Endodermal cell (in vitro differentiated cells): ENCODE results near the gene DPYSL4. TPM values are rescaled to one million over a fixed set of nuclear protein-coding genes. Genes with fewer than 3 reads are reported as not detected.

ENCODE experiments used
- DNase-seq: peaks from one replicate; pipeline ENCODE4 v3.0.0-alpha.2; 2017
- H3K27ac ChIP-seq: 2 replicates; pipeline ENCODE4 v1.5.1; 2013; ENCODE audit warnings: mild to moderate bottlenecking, low read depth, low read length, moderate library complexity
- H3K27me3 ChIP-seq: 2 replicates; pipeline ENCODE4 v1.6.1; 2013; ENCODE audit warnings: mild to moderate bottlenecking, low read length, moderate library complexity; ENCODE audit not compliant: insufficient read depth, control insufficient read depth, poor library complexity, severe bottlenecking
- H3K36me3 ChIP-seq: 2 replicates; pipeline ENCODE4 v1.7.0; 2013; ENCODE audit warnings: mild to moderate bottlenecking, low read length, moderate library complexity; ENCODE audit not compliant: control insufficient read depth, insufficient read depth
- H3K4me1 ChIP-seq: one replicate; pipeline ENCODE4 v1.7.0; 2013; ENCODE audit warnings: low read length; ENCODE audit not compliant: control insufficient read depth, insufficient read depth
- H3K4me3 ChIP-seq: 2 replicates; pipeline ENCODE4 v1.5.1; 2013; ENCODE audit warnings: mild to moderate bottlenecking, low read length, moderate library complexity
- H3K9ac ChIP-seq: 2 replicates; pipeline ENCODE4 v1.6.1; 2013; ENCODE audit warnings: mild to moderate bottlenecking, low read length, moderate library complexity; ENCODE audit not compliant: poor library complexity, severe bottlenecking; ENCODE audit errors: extremely low read depth
- H3K9me3 ChIP-seq: 2 replicates; pipeline ENCODE4 v1.6.1; 2013; ENCODE audit warnings: mild to moderate bottlenecking, low read length, moderate library complexity; ENCODE audit not compliant: control insufficient read depth
- H3K27ac Mint-ChIP-seq: 2 replicates; pipeline ENCODE4 v1.8.0; 2020; ENCODE audit warnings: mixed read lengths
- H3K27me3 Mint-ChIP-seq: 2 replicates; pipeline ENCODE4 v1.8.0; 2021; ENCODE audit warnings: mild to moderate bottlenecking, mixed read lengths; ENCODE audit not compliant: insufficient read depth
- H3K36me3 Mint-ChIP-seq: 2 replicates; pipeline ENCODE4 v1.8.0; 2020; ENCODE audit warnings: low read depth, mixed read lengths
- H3K4me1 Mint-ChIP-seq: 2 replicates; pipeline ENCODE4 v1.8.0; 2020; ENCODE audit warnings: mixed read lengths
- H3K4me3 Mint-ChIP-seq: 2 replicates; pipeline ENCODE4 v1.8.0; 2020; ENCODE audit warnings: mild to moderate bottlenecking, moderate library complexity, mixed read lengths
- H3K9me3 Mint-ChIP-seq: 2 replicates; pipeline ENCODE4 v1.8.0; 2020; ENCODE audit warnings: mild to moderate bottlenecking, mixed read lengths
- WGBS, 2 experiments: methylation state at CpG; one replicate each; pipeline versions ENCODE4 v1.1.5 to v1.1.7; 2013; ENCODE audit warnings: missing lambda C conversion rate in 2 of 2, mixed read lengths in 1 of 2; ENCODE audit not compliant: insufficient coverage in 1 of 2, insufficient read length in 1 of 2; 5-methylcytosine and 5-hydroxymethylcytosine counted together
- total RNA-seq, 2 donors: library from RNA; stranded (reverse); fragmentation: NEBNext Ultra II Directional in 1 of 2; extraction: Animal tissue kit (Norgen Biotek cat#: 25700) in 1 of 2; gene quantifications; 2 replicates in 1 of 2; 3 replicates in 1 of 2; pipeline ENCODE4 v1.2.1, GENCODE V29; 2021
- TF ChIP-seq, protein P1 (sequence below): fragments of 200-600 bp; sonication (generic); conservative IDR thresholded peaks from 2 replicates; pipeline ENCODE4 v1.5.0; 2021; ENCODE audit warnings: antibody characterized with exemption, mild to moderate bottlenecking

Gene DPYSL4
- total RNA-seq, 2 donors from 2014 or later = 5.1 to 13.5 TPM

DNA sequence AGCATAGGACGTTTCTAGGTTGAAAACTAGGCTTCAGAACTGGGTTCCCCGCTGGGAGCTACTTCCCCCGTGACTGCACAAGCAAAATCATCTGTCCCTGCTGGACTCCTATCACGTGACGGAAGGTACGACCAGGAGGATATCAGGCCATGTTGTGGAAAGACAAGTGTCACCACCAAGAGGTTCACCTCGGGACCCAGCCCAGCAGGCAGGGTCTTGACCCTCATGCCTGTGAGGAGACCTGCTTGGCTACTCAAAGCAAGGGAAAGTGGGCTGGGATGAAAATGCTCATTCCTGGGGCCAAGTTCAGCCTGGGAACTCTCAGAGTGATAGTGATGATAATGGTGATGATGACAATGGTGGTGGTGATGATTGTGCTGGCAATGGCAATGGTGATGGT is 32.3 kb upstream of the DPYSL4 start:
- H3K36me3 ChIP-seq = peaks cover 9% of the 10 kb centered on the region
- H3K4me1 ChIP-seq = no peaks in the 10 kb centered on the region
- H3K27ac ChIP-seq = no peak overlapping the region
- 63 to 65% methylated on average over 7 of the region's 7 CpGs for WGBS, 2 experiments
- H3K9ac ChIP-seq = no peak overlapping the region
- Mint-ChIP-seq H3K27ac (no peak overlapping the region), H3K27me3 (no peaks in the 10 kb centered on the region), H3K4me3 (no peak overlapping the region), H3K36me3 (no peaks in the 10 kb centered on the region), H3K9me3 (no peaks in the 10 kb centered on the region), H3K4me1 (no peaks in the 10 kb centered on the region)
- no peak for DNase-seq
- no peak overlapping the region for H3K4me3 ChIP-seq
- no peaks in the 10 kb centered on the region for H3K9me3 ChIP-seq
- TF ChIP-seq, protein P1, sequence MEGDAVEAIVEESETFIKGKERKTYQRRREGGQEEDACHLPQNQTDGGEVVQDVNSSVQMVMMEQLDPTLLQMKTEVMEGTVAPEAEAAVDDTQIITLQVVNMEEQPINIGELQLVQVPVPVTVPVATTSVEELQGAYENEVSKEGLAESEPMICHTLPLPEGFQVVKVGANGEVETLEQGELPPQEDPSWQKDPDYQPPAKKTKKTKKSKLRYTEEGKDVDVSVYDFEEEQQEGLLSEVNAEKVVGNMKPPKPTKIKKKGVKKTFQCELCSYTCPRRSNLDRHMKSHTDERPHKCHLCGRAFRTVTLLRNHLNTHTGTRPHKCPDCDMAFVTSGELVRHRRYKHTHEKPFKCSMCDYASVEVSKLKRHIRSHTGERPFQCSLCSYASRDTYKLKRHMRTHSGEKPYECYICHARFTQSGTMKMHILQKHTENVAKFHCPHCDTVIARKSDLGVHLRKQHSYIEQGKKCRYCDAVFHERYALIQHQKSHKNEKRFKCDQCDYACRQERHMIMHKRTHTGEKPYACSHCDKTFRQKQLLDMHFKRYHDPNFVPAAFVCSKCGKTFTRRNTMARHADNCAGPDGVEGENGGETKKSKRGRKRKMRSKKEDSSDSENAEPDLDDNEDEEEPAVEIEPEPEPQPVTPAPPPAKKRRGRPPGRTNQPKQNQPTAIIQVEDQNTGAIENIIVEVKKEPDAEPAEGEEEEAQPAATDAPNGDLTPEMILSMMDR = no peak
- H3K27me3 ChIP-seq = no peaks in the 10 kb centered on the region

DNA sequence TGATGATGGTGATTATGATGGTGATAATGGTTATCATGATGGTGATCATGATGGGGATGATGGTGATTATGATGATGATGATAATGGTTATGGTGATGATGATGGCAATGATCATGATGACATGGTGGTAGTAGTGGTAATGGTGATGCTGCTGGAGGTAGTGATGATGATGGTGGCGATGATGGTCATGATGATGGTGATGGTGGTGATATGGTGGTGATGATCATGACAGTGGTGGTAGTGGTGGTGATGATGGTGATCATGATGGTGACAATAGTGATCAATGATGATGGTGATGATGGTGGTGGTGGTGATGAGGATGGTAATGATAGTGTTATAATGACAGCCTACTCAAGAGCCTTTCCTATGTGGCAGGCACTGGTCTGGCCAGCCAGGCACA is 31.8 kb upstream of the DPYSL4 start:
- DNase-seq = no peak
- peaks cover 9% of the 10 kb centered on the region for H3K36me3 ChIP-seq
- no peaks in the 10 kb centered on the region for H3K36me3 Mint-ChIP-seq
- H3K27me3 Mint-ChIP-seq = no peaks in the 10 kb centered on the region
- no peaks in the 10 kb centered on the region for H3K27me3 ChIP-seq
- H3K4me1 ChIP-seq = no peaks in the 10 kb centered on the region
- H3K9me3 ChIP-seq = no peaks in the 10 kb centered on the region
- H3K4me3 ChIP-seq = no peak overlapping the region
- no peaks in the 10 kb centered on the region for H3K9me3 Mint-ChIP-seq
- TF ChIP-seq, protein P1 = no peak
- H3K4me1 Mint-ChIP-seq = no peaks in the 10 kb centered on the region
- H3K27ac Mint-ChIP-seq = no peak overlapping the region
- H3K4me3 Mint-ChIP-seq = no peak overlapping the region
- 86 to 91% methylated on average over 1 of the region's 1 CpG for WGBS, 2 experiments
- H3K9ac ChIP-seq = no peak overlapping the region
- H3K27ac ChIP-seq = no peak overlapping the region

DNA sequence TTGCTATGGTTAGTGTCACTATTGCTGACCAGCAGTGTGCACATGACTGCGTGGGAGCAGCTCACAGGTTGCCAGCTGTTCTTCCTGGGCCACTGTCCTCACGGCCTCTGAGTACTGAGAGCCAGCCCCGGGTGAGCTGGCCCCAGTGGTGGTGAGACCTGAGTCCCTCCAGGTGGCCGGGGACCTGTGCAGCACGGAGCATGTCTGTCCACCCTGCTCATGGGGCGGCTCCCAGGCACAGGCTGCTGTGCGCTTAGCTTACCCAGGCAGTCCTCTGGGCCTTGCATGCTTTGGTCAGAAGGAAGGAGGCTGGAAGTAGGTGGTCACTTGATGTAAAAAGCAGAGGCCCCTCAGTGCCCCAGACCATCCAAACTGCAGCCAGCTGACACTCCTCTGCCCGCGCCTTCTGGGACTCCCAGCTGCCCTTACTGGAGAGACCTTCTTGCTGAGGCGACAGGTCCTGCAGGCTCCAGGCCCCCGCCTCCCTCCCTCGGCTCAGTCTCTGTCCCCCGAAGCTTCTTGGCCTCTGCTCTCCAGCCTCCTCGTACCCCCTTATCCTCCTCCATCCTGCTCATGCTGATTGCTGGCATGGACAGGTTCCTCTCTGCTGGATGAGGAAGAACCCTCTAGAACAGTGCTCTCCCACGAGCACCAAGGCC is 30.9 kb upstream of the DPYSL4 start:
- Histone ChIP-seq H3K9ac (no peak overlapping the region), H3K4me1 (no peaks in the 10 kb centered on the region), H3K27me3 (no peaks in the 10 kb centered on the region), H3K36me3 (peaks cover 6% of the 10 kb centered on the region), H3K4me3 (no peak overlapping the region), H3K9me3 (no peaks in the 10 kb centered on the region), H3K27ac (no peak overlapping the region)
- 86 to 92% methylated on average over 9 to 15 of the region's 15 CpGs for WGBS, 2 experiments
- no peak for DNase-seq
- Mint-ChIP-seq H3K4me3 (no peak overlapping the region), H3K36me3 (no peaks in the 10 kb centered on the region), H3K4me1 (no peaks in the 10 kb centered on the region), H3K9me3 (no peaks in the 10 kb centered on the region), H3K27me3 (no peaks in the 10 kb centered on the region), H3K27ac (no peak overlapping the region)
- TF ChIP-seq, protein P1 = no peak
